ENCODE results near the gene DKK3. TPM values are rescaled to one million over a fixed set of nuclear protein-coding genes. Genes with fewer than 3 reads are reported as not detected.
A peak's percentile ranks its signal among the peaks of the same experiment; 100 is the strongest.

The DKK3 gene
- polyA plus RNA-seq, 3 donors: not detected

DNA sequence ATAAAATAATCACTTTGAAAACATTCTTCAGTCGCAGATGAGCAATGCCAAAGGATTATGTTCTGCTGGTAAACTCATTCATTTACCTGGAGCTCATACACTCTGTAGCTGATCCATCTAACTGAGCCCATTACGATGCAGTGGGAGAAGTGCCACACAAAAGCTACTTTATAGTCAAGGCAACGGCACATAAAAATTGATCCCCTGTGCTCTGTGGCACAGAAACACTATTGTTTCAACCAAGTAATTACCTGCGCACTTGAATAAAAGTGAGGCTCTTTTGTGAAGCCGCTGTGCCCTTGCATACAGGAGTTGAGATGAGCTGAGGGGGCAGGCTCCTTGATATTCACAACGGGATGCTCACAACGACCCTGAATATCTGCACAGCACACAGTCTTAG, 7.2 kb downstream of the DKK3 start:
- H3K27me3 ChIP-seq (ENCODE audit: control insufficient read depth in 2 of 2, insufficient read depth in 2 of 2, low read length in 2 of 2): peaks cover 16 to 20% of the 10 kb centered on the region in 2 donors
- Mint-ChIP-seq H3K4me3 (no peak overlapping the region), H3K4me1 (peaks cover 14% of the 10 kb centered on the region), H3K27ac (no peak overlapping the region), H3K27me3 (ENCODE audit: low read depth in 3 of 3) (peaks cover 15 to 37% (median 24%) of the 10 kb centered on the region in 3 donors), H3K36me3 (no peaks in the 10 kb centered on the region), H3K9me3 (peaks cover 0 to 2% (median 0%) of the 10 kb centered on the region in 7 donors)
- no peak for DNase-seq
- no peaks in the 10 kb centered on the region for H3K36me3 ChIP-seq (replicated peaks in 1 of 2; ENCODE audit: control insufficient read depth in 1 of 2, insufficient read depth in 2 of 2, low read length in 2 of 2)
- H3K9ac ChIP-seq (ENCODE audit: insufficient read depth, low read length, poor library complexity, severe bottlenecking): no peak overlapping the region
- 96% methylated on average over 5 of the region's 7 CpGs for WGBS (ENCODE audit: insufficient coverage)
- no peaks in the 10 kb centered on the region for H3K9me3 ChIP-seq (replicated peaks in 1 of 2; ENCODE audit: control insufficient read depth in 1 of 2, insufficient read depth in 1 of 2, low read length in 2 of 2)
- intact Hi-C loops (cut with micrococcal nuclease): no loop called here
- H3K4me2 ChIP-seq (replicated peaks; ENCODE audit: extremely low read depth, low read length, poor library complexity, severe bottlenecking): no peak overlapping the region
- TF ChIP-seq, protein P1, sequence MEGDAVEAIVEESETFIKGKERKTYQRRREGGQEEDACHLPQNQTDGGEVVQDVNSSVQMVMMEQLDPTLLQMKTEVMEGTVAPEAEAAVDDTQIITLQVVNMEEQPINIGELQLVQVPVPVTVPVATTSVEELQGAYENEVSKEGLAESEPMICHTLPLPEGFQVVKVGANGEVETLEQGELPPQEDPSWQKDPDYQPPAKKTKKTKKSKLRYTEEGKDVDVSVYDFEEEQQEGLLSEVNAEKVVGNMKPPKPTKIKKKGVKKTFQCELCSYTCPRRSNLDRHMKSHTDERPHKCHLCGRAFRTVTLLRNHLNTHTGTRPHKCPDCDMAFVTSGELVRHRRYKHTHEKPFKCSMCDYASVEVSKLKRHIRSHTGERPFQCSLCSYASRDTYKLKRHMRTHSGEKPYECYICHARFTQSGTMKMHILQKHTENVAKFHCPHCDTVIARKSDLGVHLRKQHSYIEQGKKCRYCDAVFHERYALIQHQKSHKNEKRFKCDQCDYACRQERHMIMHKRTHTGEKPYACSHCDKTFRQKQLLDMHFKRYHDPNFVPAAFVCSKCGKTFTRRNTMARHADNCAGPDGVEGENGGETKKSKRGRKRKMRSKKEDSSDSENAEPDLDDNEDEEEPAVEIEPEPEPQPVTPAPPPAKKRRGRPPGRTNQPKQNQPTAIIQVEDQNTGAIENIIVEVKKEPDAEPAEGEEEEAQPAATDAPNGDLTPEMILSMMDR (IDR thresholded peaks at IDR 0.05): no peak
- no peak overlapping the region for H2AFZ ChIP-seq (ENCODE audit: insufficient read depth, low read depth, low read length, poor library complexity, severe bottlenecking)
- no peak overlapping the region for H3K27ac ChIP-seq (ENCODE audit: low read depth in 1 of 2, low read length in 2 of 2)
- no peak overlapping the region for H3K4me3 ChIP-seq (replicated peaks in 1 of 3; ENCODE audit: low read depth in 2 of 3, low read length in 3 of 3)
- peaks cover 0 to 8% of the 10 kb centered on the region in 2 donors for H3K4me1 ChIP-seq (ENCODE audit: control insufficient read depth in 1 of 2, insufficient read depth in 2 of 2, low read length in 2 of 2)
- no peaks in the 10 kb centered on the region for H4K20me1 ChIP-seq (ENCODE audit: insufficient read depth, low read length)
- no peaks in the 10 kb centered on the region for H3K79me2 ChIP-seq (ENCODE audit: insufficient read depth, low read length)

DNA sequence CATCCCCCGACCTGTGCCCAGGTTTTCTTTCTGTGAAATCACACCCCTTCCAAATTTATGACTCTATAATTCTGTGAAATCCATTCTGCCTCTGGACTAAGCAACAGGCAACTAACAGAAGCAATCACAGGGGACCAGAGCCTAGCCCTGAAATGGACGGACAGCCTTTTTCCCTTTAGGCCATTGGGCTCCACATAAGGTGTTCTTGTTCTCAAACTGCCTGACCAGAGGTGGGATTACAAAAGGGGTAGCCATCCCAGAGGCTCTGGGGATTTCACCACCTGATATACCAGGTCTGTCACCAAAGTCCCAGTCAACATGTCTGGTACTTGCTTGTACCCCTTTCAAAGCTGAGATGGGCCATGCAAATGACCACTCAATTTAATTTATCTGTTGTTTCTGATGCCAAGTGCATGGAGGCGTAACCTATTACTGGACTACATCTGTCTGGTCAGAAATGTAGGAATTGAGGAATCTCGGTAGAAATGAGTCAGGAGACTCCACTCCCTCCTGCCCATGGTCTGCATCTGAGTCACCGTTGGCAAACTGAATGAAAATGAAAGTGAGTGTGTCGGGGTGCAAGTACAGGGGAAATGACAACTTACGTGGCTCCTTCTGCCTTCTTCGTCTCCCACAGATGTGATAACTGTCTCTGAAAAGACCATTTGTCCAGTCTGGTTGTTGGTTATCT, 10.2 kb downstream of the DKK3 start:
- no peak overlapping the region for H3K27ac Mint-ChIP-seq
- Histone ChIP-seq H3K9ac (ENCODE audit: insufficient read depth, low read length, poor library complexity, severe bottlenecking) (no peak overlapping the region), H3K4me2 (replicated peaks; ENCODE audit: extremely low read depth, low read length, poor library complexity, severe bottlenecking) (peak overlapping the region; percentile 15), H3K4me1 (ENCODE audit: control insufficient read depth in 1 of 2, insufficient read depth in 2 of 2, low read length in 2 of 2) (peaks cover 0 to 8% of the 10 kb centered on the region in 2 donors), H3K36me3 (replicated peaks in 1 of 2; ENCODE audit: control insufficient read depth in 1 of 2, insufficient read depth in 2 of 2, low read length in 2 of 2) (no peaks in the 10 kb centered on the region), H3K27me3 (ENCODE audit: control insufficient read depth in 2 of 2, insufficient read depth in 2 of 2, low read length in 2 of 2) (peaks cover 2 to 4% of the 10 kb centered on the region in 2 donors), H3K4me3 (replicated peaks in 1 of 3; ENCODE audit: low read depth in 2 of 3, low read length in 3 of 3) (peak overlapping the region in 2 of 3 experiments; percentile 10 to 18), H4K20me1 (ENCODE audit: insufficient read depth, low read length) (no peaks in the 10 kb centered on the region), H2AFZ (ENCODE audit: insufficient read depth, low read depth, low read length, poor library complexity, severe bottlenecking) (peak overlapping the region; percentile 41), H3K27ac (ENCODE audit: low read depth in 1 of 2, low read length in 2 of 2) (no peak overlapping the region), H3K79me2 (ENCODE audit: insufficient read depth, low read length) (no peaks in the 10 kb centered on the region), H3K9me3 (replicated peaks in 1 of 2; ENCODE audit: control insufficient read depth in 1 of 2, insufficient read depth in 1 of 2, low read length in 2 of 2) (no peaks in the 10 kb centered on the region)
- intact Hi-C loops (cut with micrococcal nuclease): no loop called here
- no CpG with 5 or more reads among the region's 8 CpGs for WGBS (ENCODE audit: insufficient coverage)
- H3K4me3 Mint-ChIP-seq: peak overlapping the region; percentile 55 to 77
- TF ChIP-seq, protein P1 (IDR thresholded peaks at IDR 0.05): no peak
- peaks cover 14% of the 10 kb centered on the region for H3K4me1 Mint-ChIP-seq
- peaks cover 0 to 2% (median 0%) of the 10 kb centered on the region in 7 donors for H3K9me3 Mint-ChIP-seq
- H3K36me3 Mint-ChIP-seq: no peaks in the 10 kb centered on the region
- H3K27me3 Mint-ChIP-seq (ENCODE audit: low read depth in 3 of 3): peaks cover 7 to 18% (median 12%) of the 10 kb centered on the region in 3 donors
- DNase-seq: peak in 2 of 3 donors; percentile 3 to 50
